HT1080 (cell line): ENCODE data around the gene HSFX4. TPM values are rescaled to one million over a fixed set of nuclear protein-coding genes. Genes with fewer than 3 reads are reported as not detected.
A peak's percentile ranks its signal among the peaks of the same experiment; 100 is the strongest.
"Not testable (repeated sequence)": the region's sequence is repeated elsewhere in the genome, so short reads cannot be mapped to it uniquely, and the experiment has no call there.

Experiments
- DNase-seq: peaks from one replicate; pipeline ENCODE4 v3.0.0-alpha.2; 2015; ENCODE audit warnings: low read depth
- polyA plus RNA-seq, 2 experiments: library from polyadenylated mRNA; depleted of rRNA; stranded (reverse); fragments of >200 nt; gene quantifications; 2 replicates each; pipeline ENCODE4 v1.2.3, GENCODE V29; 2015
- total RNA-seq: library from RNA; depleted of rRNA; stranded (reverse); fragments of >200 nt; shearing (Covaris generic); gene quantifications from 2 replicates; pipeline ENCODE4 v1.2.3, GENCODE V29; 2014; rRNA removed

HSFX4 gene
- not detected in 2 replicates for total RNA-seq
- not detected in 2 replicates for polyA plus RNA-seq (2015; cell fraction: cytosol; rRNA removed)
- polyA plus RNA-seq (2015; cell fraction: nucleus; rRNA removed): not detected in 2 replicates

GRCh38 chrX:149929400-149929799 lies at the start of gene HSFX4:
Gene HSFX4, plus strand, starts transcription at chrX:149929573. Its CDS starts 72 bp downstream, at chrX:149929645.
- not testable (repeated sequence) for DNase-seq

GRCh38 chrX:149881081-149881711 lies 48.2 kb upstream of the HSFX4 start, which contains the start of gene MAGEA8:
Gene MAGEA8, plus strand, starts transcription at chrX:149881183. Its CDS starts 3,090 bp downstream, at chrX:149884273.
- DNase-seq: no peak

- DNase-seq: not testable (repeated sequence)
Observed at GRCh38 chrX:149890828-149891227, 38.5 kb upstream of the HSFX4 start.

GRCh38 chrX:149898554-149898953 lies 30.8 kb upstream of the HSFX4 start:
- no peak for DNase-seq

GRCh38 chrX:149903889-149904748 lies 25.3 kb upstream of the HSFX4 start:
- DNase-seq: peak; percentile 5

- no peak for DNase-seq
Observed at GRCh38 chrX:149908308-149908707, 21.1 kb upstream of the HSFX4 start.

- DNase-seq: no peak
Observed at GRCh38 chrX:149908727-149909126, 20.6 kb upstream of the HSFX4 start.

- DNase-seq: no peak
Observed at GRCh38 chrX:149909324-149910177, 19.8 kb upstream of the HSFX4 start.

- no peak for DNase-seq
Observed at GRCh38 chrX:149910178-149910695, 19.1 kb upstream of the HSFX4 start.

GRCh38 chrX:149916745-149917392 lies 12.5 kb upstream of the HSFX4 start:
- no peak for DNase-seq

- not testable (repeated sequence) for DNase-seq
Observed at GRCh38 chrX:149923836-149924235, 5.5 kb upstream of the HSFX4 start.

- not testable (repeated sequence) for DNase-seq
Observed at GRCh38 chrX:149924434-149924833, 4.9 kb upstream of the HSFX4 start.

GRCh38 chrX:149927245-149927963 lies 2.0 kb upstream of the HSFX4 start:
- not testable (repeated sequence) for DNase-seq

GRCh38 chrX:149927964-149928258 lies 1.5 kb upstream of the HSFX4 start:
- DNase-seq: not testable (repeated sequence)

GRCh38 chrX:149928635-149929034 lies 738 bp upstream of the HSFX4 start:
- not testable (repeated sequence) for DNase-seq

- not testable (repeated sequence) for DNase-seq
Observed at GRCh38 chrX:149931355-149931754, 2.0 kb downstream of the HSFX4 start.

- not testable (repeated sequence) for DNase-seq
Observed at GRCh38 chrX:149932150-149932549, 2.8 kb downstream of the HSFX4 start.

- DNase-seq: not testable (repeated sequence)
Observed at GRCh38 chrX:149932970-149933369, 3.6 kb downstream of the HSFX4 start.

GRCh38 chrX:149933547-149933946 lies 4.2 kb downstream of the HSFX4 start:
- DNase-seq: not testable (repeated sequence)

GRCh38 chrX:149937328-149937727 lies 8.0 kb downstream of the HSFX4 start:
- DNase-seq: not testable (repeated sequence)
